Measurements from ENCODE around the gene CCDC88B.

DNA sequence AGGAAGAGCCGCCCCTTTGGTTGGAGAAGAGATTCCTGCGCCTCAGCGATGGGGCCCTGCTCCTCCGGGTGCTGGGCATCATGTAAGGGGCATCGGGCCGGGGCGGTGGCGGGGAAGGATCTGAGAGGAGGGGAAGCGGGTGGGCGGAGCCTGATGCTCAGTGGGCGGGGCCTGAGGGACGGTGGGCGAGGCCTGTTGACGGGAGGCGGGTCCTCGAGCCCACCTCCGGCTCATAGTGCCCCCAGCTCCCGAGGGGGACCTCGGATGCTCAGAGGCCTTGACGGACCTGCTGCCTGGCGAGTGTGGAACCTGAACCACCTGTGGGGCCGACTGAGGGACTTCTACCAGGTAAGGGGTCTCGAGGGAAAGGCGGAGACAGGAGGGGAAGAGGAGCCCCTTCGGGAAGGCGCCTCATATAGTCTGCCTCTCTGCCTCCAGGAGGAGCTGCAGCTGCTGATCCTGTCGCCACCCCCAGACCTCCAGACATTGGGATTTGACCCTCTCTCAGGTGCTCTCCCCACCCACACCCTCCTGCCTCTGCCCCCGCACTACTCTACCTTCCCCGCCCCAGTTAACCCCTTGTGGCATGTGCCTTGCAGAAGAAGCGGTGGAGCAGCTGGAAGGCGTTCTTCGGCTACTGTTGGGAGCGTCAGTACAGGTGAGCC, 799 bp downstream of the CCDC88B start:
- TF ChIP-seq, protein P1, sequence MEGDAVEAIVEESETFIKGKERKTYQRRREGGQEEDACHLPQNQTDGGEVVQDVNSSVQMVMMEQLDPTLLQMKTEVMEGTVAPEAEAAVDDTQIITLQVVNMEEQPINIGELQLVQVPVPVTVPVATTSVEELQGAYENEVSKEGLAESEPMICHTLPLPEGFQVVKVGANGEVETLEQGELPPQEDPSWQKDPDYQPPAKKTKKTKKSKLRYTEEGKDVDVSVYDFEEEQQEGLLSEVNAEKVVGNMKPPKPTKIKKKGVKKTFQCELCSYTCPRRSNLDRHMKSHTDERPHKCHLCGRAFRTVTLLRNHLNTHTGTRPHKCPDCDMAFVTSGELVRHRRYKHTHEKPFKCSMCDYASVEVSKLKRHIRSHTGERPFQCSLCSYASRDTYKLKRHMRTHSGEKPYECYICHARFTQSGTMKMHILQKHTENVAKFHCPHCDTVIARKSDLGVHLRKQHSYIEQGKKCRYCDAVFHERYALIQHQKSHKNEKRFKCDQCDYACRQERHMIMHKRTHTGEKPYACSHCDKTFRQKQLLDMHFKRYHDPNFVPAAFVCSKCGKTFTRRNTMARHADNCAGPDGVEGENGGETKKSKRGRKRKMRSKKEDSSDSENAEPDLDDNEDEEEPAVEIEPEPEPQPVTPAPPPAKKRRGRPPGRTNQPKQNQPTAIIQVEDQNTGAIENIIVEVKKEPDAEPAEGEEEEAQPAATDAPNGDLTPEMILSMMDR (IDR thresholded peaks at IDR 0.05): no peak
- TF ChIP-seq POLR2AphosphoS5 (IDR thresholded peaks at IDR 0.05; ENCODE audit: low read depth, low read length): no peak
- no peak for TF ChIP-seq TCF7L2 (IDR thresholded peaks at IDR 0.05; ENCODE audit: low read depth, low read length)

Measured in Panc1 (cell line).